Left ventricle myocardium inferior (tissue), 1 donor: Measurements from ENCODE around the gene PDZD2. TPM values are rescaled to one million over a fixed set of nuclear protein-coding genes. Genes with fewer than 3 reads are reported as not detected.

Experiments used
- DNase-seq: peaks from one replicate; pipeline ENCODE4 v3.0.0-alpha.2; 2020
- H3K27ac ChIP-seq: fragments of 200-600 bp; replicated peaks from 2 replicates; pipeline ENCODE4 v1.8.0; 2021
- H3K27me3 ChIP-seq: fragments of 200-600 bp; 2 replicates; pipeline ENCODE4 v1.8.0; 2021; ENCODE audit warnings: low read depth
- H3K36me3 ChIP-seq: fragments of 200-600 bp; 2 replicates; pipeline ENCODE4 v1.8.0; 2021
- H3K4me1 ChIP-seq: fragments of 200-600 bp; 2 replicates; pipeline ENCODE4 v1.8.0; 2021
- H3K4me3 ChIP-seq: fragments of 200-600 bp; 2 replicates; pipeline ENCODE4 v1.8.0; 2021; ENCODE audit warnings: mild to moderate bottlenecking, moderate library complexity
- H3K9me3 ChIP-seq: fragments of 200-600 bp; replicated peaks from 2 replicates; pipeline ENCODE4 v1.8.0; 2021
- intact Hi-C: fragments of 100-400 bp; cut with micrococcal nuclease; formaldehyde crosslinking; loops from one replicate; pipeline ENCODE4 v1.11.0; 2022
- total RNA-seq: library from RNA; stranded (reverse); fragmentation: NEBNext Ultra II Directional; extraction: Animal tissue kit (Norgen Biotek cat#: 25700); gene quantifications from one replicate; pipeline ENCODE4 v1.2.1, GENCODE V29; 2021
- TF ChIP-seq, protein P1 (sequence below): fragments of 200-600 bp; IDR thresholded peaks from 2 replicates; pipeline ENCODE4 v1.8.0; 2021; ENCODE audit warnings: antibody characterized with exemption, mild to moderate bottlenecking, borderline replicate concordance
- donor health status: DM: no; HTN: yes; CAD: no; lungs with severe emphysema.

The PDZD2 gene
- total RNA-seq, 1 donor from 2014 or later, result 120 TPM

DNA sequence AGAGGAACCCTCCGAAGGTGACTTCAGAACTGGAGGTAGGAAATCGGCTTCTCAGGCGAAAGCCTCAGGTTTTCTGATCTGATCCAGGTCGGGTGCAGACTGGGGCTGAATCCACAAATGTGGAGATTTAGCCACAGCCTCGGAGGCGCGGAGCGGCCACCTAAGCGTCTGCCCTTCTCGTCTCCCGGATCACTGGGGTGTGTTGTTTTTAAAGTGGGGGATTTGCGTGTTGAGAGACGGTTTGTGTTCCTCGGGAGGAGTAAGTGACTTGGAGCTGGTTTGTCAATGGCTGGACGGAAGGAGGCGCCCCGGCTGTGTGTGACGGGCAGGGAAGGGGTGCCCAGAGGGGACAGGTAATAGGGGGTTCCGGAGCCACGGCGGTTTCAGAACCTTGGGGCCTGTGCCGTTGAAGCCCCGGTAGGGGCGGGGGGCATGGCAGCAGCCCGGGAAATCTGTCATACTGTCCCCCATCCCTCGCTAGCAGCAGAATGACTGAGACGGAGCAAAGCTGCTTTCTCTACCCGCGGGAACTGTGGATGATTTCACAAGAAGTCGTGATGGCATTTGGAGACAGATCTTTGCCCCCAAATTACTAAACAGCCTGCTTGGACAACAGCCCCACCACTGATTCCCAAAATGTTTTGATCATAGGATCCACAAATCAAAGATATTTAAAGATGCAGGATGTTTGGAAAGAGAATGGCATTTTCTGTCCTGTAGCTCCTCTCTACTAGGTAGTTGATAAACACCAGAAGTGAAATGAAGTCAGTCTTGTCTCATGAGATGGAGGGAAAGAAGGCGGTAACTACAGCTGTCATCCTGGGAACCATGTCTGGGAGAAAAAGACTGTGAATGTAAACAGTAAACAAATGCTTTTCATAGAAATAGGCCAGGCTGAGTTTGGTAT is 216.5 kb downstream of the PDZD2 start:
- DNase-seq, result peak; percentile 27
- TF ChIP-seq, protein P1, sequence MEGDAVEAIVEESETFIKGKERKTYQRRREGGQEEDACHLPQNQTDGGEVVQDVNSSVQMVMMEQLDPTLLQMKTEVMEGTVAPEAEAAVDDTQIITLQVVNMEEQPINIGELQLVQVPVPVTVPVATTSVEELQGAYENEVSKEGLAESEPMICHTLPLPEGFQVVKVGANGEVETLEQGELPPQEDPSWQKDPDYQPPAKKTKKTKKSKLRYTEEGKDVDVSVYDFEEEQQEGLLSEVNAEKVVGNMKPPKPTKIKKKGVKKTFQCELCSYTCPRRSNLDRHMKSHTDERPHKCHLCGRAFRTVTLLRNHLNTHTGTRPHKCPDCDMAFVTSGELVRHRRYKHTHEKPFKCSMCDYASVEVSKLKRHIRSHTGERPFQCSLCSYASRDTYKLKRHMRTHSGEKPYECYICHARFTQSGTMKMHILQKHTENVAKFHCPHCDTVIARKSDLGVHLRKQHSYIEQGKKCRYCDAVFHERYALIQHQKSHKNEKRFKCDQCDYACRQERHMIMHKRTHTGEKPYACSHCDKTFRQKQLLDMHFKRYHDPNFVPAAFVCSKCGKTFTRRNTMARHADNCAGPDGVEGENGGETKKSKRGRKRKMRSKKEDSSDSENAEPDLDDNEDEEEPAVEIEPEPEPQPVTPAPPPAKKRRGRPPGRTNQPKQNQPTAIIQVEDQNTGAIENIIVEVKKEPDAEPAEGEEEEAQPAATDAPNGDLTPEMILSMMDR, result no peak
- intact Hi-C loops, result no loop called here
- peak overlapping the region; percentile 91 for H3K27ac ChIP-seq
- peaks cover 39% of the 10 kb centered on the region for H3K36me3 ChIP-seq
- peaks cover 19% of the 10 kb centered on the region for H3K9me3 ChIP-seq
- peak overlapping the region; percentile 79 for H3K4me3 ChIP-seq
- no peaks in the 10 kb centered on the region for H3K27me3 ChIP-seq
- peaks cover 52% of the 10 kb centered on the region for H3K4me1 ChIP-seq

GRCh38 chr5:31859096-31859495 is 220.2 kb downstream of the PDZD2 start:
- H3K27ac ChIP-seq, result no peak overlapping the region
- TF ChIP-seq, protein P1, result no peak
- H3K27me3 ChIP-seq, result no peaks in the 10 kb centered on the region
- intact Hi-C loops, result no loop called here
- H3K4me1 ChIP-seq, result peaks cover 53% of the 10 kb centered on the region
- peaks cover 43% of the 10 kb centered on the region for H3K36me3 ChIP-seq
- H3K4me3 ChIP-seq, result no peak overlapping the region
- DNase-seq, result no peak
- H3K9me3 ChIP-seq, result peaks cover 19% of the 10 kb centered on the region

DNA sequence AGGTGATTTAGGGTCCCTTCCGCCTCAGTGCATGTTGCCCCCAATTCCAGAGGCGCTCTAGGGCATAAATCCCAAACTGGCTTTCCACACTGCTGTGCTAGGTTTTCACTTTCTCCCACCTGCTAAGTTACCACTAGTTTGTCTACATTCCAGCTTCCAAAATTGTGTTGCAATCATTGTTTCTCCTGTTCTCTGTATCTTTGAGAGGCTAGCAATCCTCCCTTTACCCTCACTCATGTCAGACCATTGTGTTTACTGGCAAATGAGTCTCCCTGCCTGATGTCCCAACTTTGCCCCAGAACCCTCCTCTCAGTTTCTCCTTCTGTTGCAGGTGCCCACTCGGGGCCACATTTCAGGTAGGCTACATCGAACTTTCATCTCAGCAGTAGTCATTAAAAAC is 221.3 kb downstream of the PDZD2 start:
- Histone ChIP-seq H3K36me3 (peaks cover 43% of the 10 kb centered on the region), H3K27ac (peak overlapping the region; percentile 52), H3K9me3 (peaks cover 19% of the 10 kb centered on the region), H3K4me1 (peaks cover 41% of the 10 kb centered on the region), H3K4me3 (no peak overlapping the region), H3K27me3 (no peaks in the 10 kb centered on the region)
- TF ChIP-seq, protein P1, result no peak
- DNase-seq, result no peak
- intact Hi-C loops, result no loop called here

DNA sequence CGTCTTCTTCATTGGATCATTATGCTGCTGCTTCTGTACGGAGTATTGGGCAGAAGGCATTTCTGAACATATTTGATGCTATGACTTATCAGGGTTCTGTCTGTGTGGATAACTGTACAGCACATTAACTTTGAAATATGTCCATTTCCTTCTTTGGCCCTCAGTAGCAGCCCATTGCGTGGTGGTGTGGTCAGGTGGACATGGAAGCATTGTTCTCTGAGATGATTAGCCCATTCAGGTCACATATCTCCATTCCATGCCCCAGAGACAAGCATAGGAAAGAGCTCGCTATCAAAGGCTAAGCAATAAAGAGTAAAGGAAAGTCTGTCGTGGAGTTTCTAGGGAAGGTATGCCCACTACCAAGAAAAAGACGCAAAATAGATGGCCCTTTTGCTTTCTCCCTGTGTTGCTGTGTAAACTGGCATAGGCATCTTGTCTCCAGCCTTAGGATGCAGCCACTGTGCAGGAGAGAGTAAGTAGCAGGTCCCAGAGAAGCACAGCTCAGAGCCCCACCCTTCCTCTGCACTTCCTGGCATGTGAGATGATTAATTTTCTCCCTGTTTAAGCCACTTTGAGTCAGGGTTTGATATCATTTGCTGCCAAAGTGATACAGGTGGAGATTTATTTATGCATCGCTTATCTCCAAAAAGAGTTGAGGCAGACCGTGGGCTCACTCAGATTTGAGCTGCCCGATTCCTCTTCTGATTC is 221.9 kb downstream of the PDZD2 start:
- DNase-seq, result no peak
- Histone ChIP-seq H3K9me3 (peaks cover 19% of the 10 kb centered on the region), H3K4me1 (peaks cover 39% of the 10 kb centered on the region), H3K27ac (peak overlapping the region; percentile 52), H3K27me3 (no peaks in the 10 kb centered on the region), H3K36me3 (peaks cover 43% of the 10 kb centered on the region), H3K4me3 (no peak overlapping the region)
- intact Hi-C loops, result no loop called here
- TF ChIP-seq, protein P1, result no peak

GRCh38 chr5:31861601-31862000 is 222.7 kb downstream of the PDZD2 start:
- intact Hi-C loops, result no loop called here
- Histone ChIP-seq H3K36me3 (peaks cover 36% of the 10 kb centered on the region), H3K27ac (peak overlapping the region; percentile 52), H3K27me3 (no peaks in the 10 kb centered on the region), H3K4me3 (no peak overlapping the region), H3K4me1 (peaks cover 39% of the 10 kb centered on the region), H3K9me3 (peaks cover 19% of the 10 kb centered on the region)
- DNase-seq, result no peak
- TF ChIP-seq, protein P1, result no peak
